Lung (tissue), 12 donors: ENCODE measurements around the gene DCAF5. TPM values are rescaled to one million over a fixed set of nuclear protein-coding genes. Genes with fewer than 3 reads are reported as not detected.
"Not testable (repeated sequence)": the region's sequence is repeated elsewhere in the genome, so short reads cannot be mapped to it uniquely, and the experiment has no call there.

ENCODE experiments used
- ATAC-seq: fragments of 200-7000 bp; cut with Tn5 transposase; one replicate; pipeline ENCODE4 v1.9.1; 2020; ENCODE audit warnings: moderate number of reproducible peaks; ENCODE audit not compliant: insufficient read depth, low FRiP score
- DNase-seq, 3 donors: peaks; one replicate each; pipeline ENCODE4 v3.0.0-alpha.2; 2013 to 2017
- H3K27ac ChIP-seq, 2 donors: one replicate each; pipeline ENCODE4 v1.5.1; 2013; ENCODE audit warnings: mild to moderate bottlenecking in 2 of 2, moderate library complexity in 2 of 2, control low read depth in 1 of 2, inconsistent platforms in 1 of 2, low read depth in 1 of 2, low read length in 1 of 2
- H3K27me3 ChIP-seq, 3 donors: one replicate each; pipeline ENCODE4 v1.5.1; 2013; ENCODE audit warnings: low read length in 2 of 3; ENCODE audit not compliant: control insufficient read depth in 3 of 3, insufficient read depth in 3 of 3
- H3K36me3 ChIP-seq, 4 donors: one replicate each; pipeline ENCODE4 v1.5.1; 2013; ENCODE audit warnings: low read length in 4 of 4, mild to moderate bottlenecking in 1 of 4, moderate library complexity in 1 of 4; ENCODE audit not compliant: control insufficient read depth in 4 of 4, insufficient read depth in 4 of 4
- H3K4me1 ChIP-seq, 5 donors: one replicate each; pipeline ENCODE4 v1.5.1; 2013; ENCODE audit warnings: low read length in 5 of 5, mild to moderate bottlenecking in 2 of 5, moderate library complexity in 1 of 5; ENCODE audit not compliant: control insufficient read depth in 5 of 5, insufficient read depth in 5 of 5
- H3K4me3 ChIP-seq: one replicate; pipeline ENCODE4 v1.5.1; 2013; ENCODE audit warnings: mild to moderate bottlenecking, control low read depth, moderate library complexity
- H3K9ac ChIP-seq, 2 donors: one replicate each; pipeline ENCODE4 v1.5.1; 2013; ENCODE audit warnings: low read length in 2 of 2, control low read depth in 1 of 2; ENCODE audit not compliant: insufficient read depth in 1 of 2
- H3K9me3 ChIP-seq, 4 donors: one replicate each; pipeline ENCODE4 v1.5.1; 2013; ENCODE audit warnings: low read length in 3 of 4, mild to moderate bottlenecking in 1 of 4, moderate library complexity in 1 of 4; ENCODE audit not compliant: control insufficient read depth in 4 of 4, insufficient read depth in 3 of 4
- CTCF ChIP-seq: IDR thresholded peaks from 2 replicates; pipeline ENCODE4 v1.5.1; 2012; ENCODE audit warnings: mild to moderate bottlenecking; ENCODE audit errors: control extremely low read depth, extremely low read depth
- WGBS, 2 donors: extraction: QIAGEN DNeasy Blood & Tissue Kit; methylation state at CpG; one replicate each; pipeline ENCODE4 v1.1.7; 2013; 5-methylcytosine and 5-hydroxymethylcytosine counted together
- polyA plus RNA-seq, 2 donors: library from polyadenylated mRNA; stranded (reverse); fragments of 200-250 nt; gene quantifications; one replicate each; pipeline ENCODE4 v1.2.1, GENCODE V29; 2013
- total RNA-seq, 2 donors: library from RNA; depleted of rRNA in 1 of 2; stranded (reverse); fragments of >200 nt in 1 of 2; gene quantifications; one replicate each; pipeline ENCODE4 v1.2.1, GENCODE V29; 2014 to 2021
- donor health status: control.
- donor health status: control.
- donor health status: Bipolar disorder and iron deficiency.
- donor health status: healthy.
- donor health status: DM: yes; HTN: yes; CAD: no.

Gene DCAF5
- total and polyA plus RNA-seq, 4 donors: 20.2 to 50.4 (median 31.2) TPM

DNA sequence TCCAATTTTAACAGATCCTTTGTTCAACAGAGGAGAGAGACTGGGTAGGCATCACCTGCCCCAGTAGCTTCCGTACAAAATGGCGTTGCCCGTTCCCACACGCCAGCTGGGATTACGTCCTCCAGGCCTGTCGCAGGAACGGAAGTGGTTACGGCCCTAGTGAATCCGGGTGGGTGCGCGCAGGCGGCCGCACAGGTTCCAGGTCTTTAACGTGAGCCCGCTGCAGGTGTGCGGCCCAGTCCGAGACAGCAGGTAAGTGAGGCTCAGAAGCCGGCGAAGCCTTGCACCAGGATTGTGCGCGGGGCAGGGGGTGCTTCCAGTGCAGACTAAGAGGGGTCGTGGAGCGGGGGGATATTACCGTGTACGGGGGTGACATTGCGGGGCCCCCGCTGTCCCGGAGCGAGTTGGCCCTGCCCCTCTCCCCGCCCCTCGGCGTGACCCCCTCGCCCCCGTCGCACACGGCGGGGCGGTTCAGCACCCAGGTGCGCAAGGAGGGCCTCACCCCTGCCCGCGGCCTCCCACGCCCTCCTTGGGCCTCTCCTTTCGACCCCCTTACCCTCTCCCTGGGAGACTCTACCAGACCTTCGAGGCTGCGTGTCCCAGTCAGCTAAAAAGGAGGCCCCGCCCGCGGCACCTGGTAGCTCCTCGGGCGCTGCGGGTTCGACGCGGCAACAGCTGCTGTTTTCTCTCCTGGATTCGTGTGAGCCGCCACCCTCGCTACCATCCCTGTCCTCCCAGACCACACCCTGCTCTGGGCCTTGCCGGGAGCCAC lies 38.6 kb upstream of the DCAF5 start, which contains the start of gene EXD2:
Gene EXD2 (plus strand): TSS at position 159 of the 772 bp plus-strand sequence. CDS start 17,973 bp downstream, outside the sequence.
- ATAC-seq (peak; percentile 92), DNase-seq (peak; percentile 92 to 95 (median 94))
- Histone ChIP-seq H3K4me1 (peaks cover 0 to 11% (median 4%) of the 10 kb centered on the region in 5 donors), H3K9me3 (no peaks in the 10 kb centered on the region), H3K27me3 (no peaks in the 10 kb centered on the region), H3K4me3 (peak within 1 kb of the TSS; percentile 91), H3K9ac (peak within 1 kb of the TSS; percentile 84 to 97), H3K36me3 (no peaks in the 10 kb centered on the region), H3K27ac (peak within 1 kb of the TSS; percentile 55 to 92)
- 0 to 1% methylated on average over 45 to 58 of the region's 58 CpGs for WGBS, 2 donors
- TF ChIP-seq CTCF: no peak

DNA sequence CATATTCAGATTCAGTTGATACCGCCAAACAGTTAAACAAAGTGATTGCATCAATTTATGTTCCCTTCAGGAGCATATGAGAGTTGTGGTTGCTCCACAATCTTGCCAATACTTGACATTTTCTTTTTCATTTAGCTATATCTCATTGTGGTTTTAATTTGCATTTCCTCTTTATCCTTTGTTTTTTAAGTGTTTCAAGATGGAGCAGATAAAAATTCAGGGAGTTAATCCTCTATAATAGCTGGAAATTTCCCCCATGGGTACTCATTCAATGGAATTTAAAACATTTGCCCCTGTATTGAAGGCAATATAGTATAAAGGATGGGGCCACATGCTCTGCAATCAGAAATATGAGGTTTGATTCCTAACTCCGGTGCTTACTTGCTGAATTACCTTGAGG lies 37.3 kb upstream of the DCAF5 start:
- no peak overlapping the region for H3K4me3 ChIP-seq
- DNase-seq (no peak), ATAC-seq (no peak)
- no peaks in the 10 kb centered on the region for H3K9me3 ChIP-seq
- no peak overlapping the region for H3K27ac ChIP-seq
- 75 to 90% methylated on average over 2 of the region's 2 CpGs for WGBS, 2 donors
- H3K36me3 ChIP-seq: no peaks in the 10 kb centered on the region
- no peaks in the 10 kb centered on the region for H3K27me3 ChIP-seq
- H3K9ac ChIP-seq: no peak overlapping the region
- peaks cover 0 to 11% (median 4%) of the 10 kb centered on the region in 5 donors for H3K4me1 ChIP-seq
- TF ChIP-seq CTCF: no peak

DNA sequence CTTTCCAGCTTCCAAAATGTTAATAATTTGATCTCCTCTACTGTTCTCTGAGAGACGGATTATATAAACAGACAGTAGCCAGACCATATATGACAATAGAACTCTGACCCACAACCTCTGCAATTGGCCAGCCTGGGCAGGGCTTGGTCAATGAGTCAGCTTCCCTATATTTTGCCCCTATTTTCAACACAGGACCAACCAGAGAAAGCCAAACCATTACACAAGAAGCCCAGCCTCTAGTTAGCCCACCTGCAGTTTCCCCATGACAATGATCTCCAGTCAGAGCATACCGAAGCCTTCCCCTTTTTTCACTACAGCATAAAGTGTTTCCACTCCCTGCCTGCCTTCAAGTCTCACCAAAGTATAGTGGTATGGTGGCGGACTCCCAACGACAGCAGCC lies 30.8 kb upstream of the DCAF5 start:
- no peak overlapping the region for H3K9ac ChIP-seq
- H3K4me3 ChIP-seq: no peak overlapping the region
- H3K9me3 ChIP-seq: no peaks in the 10 kb centered on the region
- no peaks in the 10 kb centered on the region for H3K36me3 ChIP-seq
- no peak for DNase-seq
- H3K27me3 ChIP-seq: no peaks in the 10 kb centered on the region
- WGBS, 2 donors: 56 to 67% methylated on average over 4 of the region's 4 CpGs
- no peak for TF ChIP-seq CTCF
- H3K27ac ChIP-seq: no peak overlapping the region
- no peaks in the 10 kb centered on the region for H3K4me1 ChIP-seq
- no peak for ATAC-seq

DNA sequence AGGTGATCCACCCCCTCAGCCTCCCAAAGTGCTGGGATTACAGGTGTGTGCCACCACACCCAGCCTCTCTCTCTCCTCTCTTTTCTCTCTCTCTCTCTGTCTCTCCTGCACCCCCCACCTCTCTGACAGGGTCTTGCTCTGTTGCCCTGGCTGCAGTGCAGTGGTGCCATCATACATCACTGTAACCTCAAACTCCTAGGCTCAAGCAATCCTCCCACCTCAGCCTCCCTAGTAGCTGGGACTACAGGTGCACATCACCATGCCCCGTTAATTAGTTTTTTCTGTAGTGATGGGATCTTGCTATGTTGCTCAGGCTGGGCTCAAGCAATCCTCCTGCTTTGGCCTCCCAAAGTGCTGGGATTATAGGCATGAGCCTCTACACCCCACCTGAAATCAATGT lies 29.7 kb upstream of the DCAF5 start:
- 100% methylated on average over 1 of the region's 1 CpG for WGBS, 2 donors
- not testable (repeated sequence) for H3K4me1 ChIP-seq, H3K27ac ChIP-seq, H3K9me3 ChIP-seq, ATAC-seq, H3K27me3 ChIP-seq, H3K4me3 ChIP-seq, H3K9ac ChIP-seq, H3K36me3 ChIP-seq, DNase-seq
